SK-N-SH (cell line): ENCODE data around the gene MACROD2.

Experiments used
- EP300 ChIP-seq, 2 experiments: IDR thresholded peaks; 2 replicates each; pipeline versions ENCODE4 v1.4.0 to v1.6.1; 2012; ENCODE audit warnings: borderline replicate concordance in 1 of 2, low read depth in 1 of 2, low read length in 1 of 2
- FOXM1 ChIP-seq: IDR thresholded peaks from 2 replicates; pipeline ENCODE4 v1.4.0; 2012; ENCODE audit warnings: low read depth, mild to moderate bottlenecking
- IRF3 ChIP-seq: fragments of 150-350 bp; IDR thresholded peaks from 2 replicates; pipeline ENCODE4 v1.6.1; 2016; ENCODE audit warnings: mild to moderate bottlenecking, low read depth, low read length
- MAX ChIP-seq: IDR thresholded peaks from 2 replicates; pipeline ENCODE4 v1.4.0; 2012; ENCODE audit warnings: low read depth
- MXI1 ChIP-seq: IDR thresholded peaks from 2 replicates; pipeline ENCODE4 v1.6.1; 2012; ENCODE audit warnings: mild to moderate bottlenecking, low read depth, low read length, improper control_type of control experiment
- NFIC ChIP-seq: IDR thresholded peaks from 2 replicates; pipeline ENCODE4 v1.4.0; 2012; ENCODE audit warnings: borderline replicate concordance
- POLR2AphosphoS5 ChIP-seq: IDR thresholded peaks from 2 replicates; pipeline ENCODE4 v1.6.1; 2012; ENCODE audit warnings: low read depth, low read length
- RAD21 ChIP-seq: IDR thresholded peaks from 2 replicates; pipeline ENCODE4 v1.6.1; 2012; ENCODE audit warnings: mild to moderate bottlenecking, low read length
- YY1 ChIP-seq: IDR thresholded peaks from 2 replicates; pipeline ENCODE4 v1.4.0; 2012; ENCODE audit warnings: low read depth, mild to moderate bottlenecking
- TF ChIP-seq, protein P1 (sequence below): fragments of 200-600 bp; sonication (generic); IDR thresholded peaks from 2 replicates; pipeline ENCODE4 v1.6.1; 2017; ENCODE audit warnings: antibody characterized with exemption, mild to moderate bottlenecking, moderate library complexity
- TF ChIP-seq, protein P2 (sequence below): IDR thresholded peaks from 2 replicates; pipeline ENCODE4 v1.6.1; 2012; ENCODE audit warnings: mild to moderate bottlenecking, low read depth, low read length, moderate library complexity

GRCh38 chr20:14291502-14291901 lies 296.2 kb downstream of the MACROD2 start:
- TF ChIP-seq, protein P1, sequence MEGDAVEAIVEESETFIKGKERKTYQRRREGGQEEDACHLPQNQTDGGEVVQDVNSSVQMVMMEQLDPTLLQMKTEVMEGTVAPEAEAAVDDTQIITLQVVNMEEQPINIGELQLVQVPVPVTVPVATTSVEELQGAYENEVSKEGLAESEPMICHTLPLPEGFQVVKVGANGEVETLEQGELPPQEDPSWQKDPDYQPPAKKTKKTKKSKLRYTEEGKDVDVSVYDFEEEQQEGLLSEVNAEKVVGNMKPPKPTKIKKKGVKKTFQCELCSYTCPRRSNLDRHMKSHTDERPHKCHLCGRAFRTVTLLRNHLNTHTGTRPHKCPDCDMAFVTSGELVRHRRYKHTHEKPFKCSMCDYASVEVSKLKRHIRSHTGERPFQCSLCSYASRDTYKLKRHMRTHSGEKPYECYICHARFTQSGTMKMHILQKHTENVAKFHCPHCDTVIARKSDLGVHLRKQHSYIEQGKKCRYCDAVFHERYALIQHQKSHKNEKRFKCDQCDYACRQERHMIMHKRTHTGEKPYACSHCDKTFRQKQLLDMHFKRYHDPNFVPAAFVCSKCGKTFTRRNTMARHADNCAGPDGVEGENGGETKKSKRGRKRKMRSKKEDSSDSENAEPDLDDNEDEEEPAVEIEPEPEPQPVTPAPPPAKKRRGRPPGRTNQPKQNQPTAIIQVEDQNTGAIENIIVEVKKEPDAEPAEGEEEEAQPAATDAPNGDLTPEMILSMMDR = no peak
- no peak for TF ChIP-seq FOXM1
- no peak for TF ChIP-seq YY1
- no peak for TF ChIP-seq EP300 (IDR thresholded peaks at IDR 0.05; ENCODE audit: borderline replicate concordance in 1 of 2, low read depth in 1 of 2, low read length in 1 of 2)
- no peak for TF ChIP-seq RAD21
- TF ChIP-seq IRF3 = no peak
- no peak for TF ChIP-seq NFIC
- TF ChIP-seq POLR2AphosphoS5 = no peak
- no peak for TF ChIP-seq MAX
- TF ChIP-seq, protein P2, sequence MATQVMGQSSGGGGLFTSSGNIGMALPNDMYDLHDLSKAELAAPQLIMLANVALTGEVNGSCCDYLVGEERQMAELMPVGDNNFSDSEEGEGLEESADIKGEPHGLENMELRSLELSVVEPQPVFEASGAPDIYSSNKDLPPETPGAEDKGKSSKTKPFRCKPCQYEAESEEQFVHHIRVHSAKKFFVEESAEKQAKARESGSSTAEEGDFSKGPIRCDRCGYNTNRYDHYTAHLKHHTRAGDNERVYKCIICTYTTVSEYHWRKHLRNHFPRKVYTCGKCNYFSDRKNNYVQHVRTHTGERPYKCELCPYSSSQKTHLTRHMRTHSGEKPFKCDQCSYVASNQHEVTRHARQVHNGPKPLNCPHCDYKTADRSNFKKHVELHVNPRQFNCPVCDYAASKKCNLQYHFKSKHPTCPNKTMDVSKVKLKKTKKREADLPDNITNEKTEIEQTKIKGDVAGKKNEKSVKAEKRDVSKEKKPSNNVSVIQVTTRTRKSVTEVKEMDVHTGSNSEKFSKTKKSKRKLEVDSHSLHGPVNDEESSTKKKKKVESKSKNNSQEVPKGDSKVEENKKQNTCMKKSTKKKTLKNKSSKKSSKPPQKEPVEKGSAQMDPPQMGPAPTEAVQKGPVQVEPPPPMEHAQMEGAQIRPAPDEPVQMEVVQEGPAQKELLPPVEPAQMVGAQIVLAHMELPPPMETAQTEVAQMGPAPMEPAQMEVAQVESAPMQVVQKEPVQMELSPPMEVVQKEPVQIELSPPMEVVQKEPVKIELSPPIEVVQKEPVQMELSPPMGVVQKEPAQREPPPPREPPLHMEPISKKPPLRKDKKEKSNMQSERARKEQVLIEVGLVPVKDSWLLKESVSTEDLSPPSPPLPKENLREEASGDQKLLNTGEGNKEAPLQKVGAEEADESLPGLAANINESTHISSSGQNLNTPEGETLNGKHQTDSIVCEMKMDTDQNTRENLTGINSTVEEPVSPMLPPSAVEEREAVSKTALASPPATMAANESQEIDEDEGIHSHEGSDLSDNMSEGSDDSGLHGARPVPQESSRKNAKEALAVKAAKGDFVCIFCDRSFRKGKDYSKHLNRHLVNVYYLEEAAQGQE = no peak
- no peak for TF ChIP-seq MXI1
